Omental fat pad (tissue), 4 donors: ENCODE data around the gene WDR48. TPM values are rescaled to one million over a fixed set of nuclear protein-coding genes. Genes with fewer than 3 reads are reported as not detected.
"Not testable (repeated sequence)": the region's sequence is repeated elsewhere in the genome, so short reads cannot be mapped to it uniquely, and the experiment has no call there.

Experiments
- ATAC-seq: fragments of 150-250 bp; one replicate; pipeline ENCODE4 v1.9.1; 2016; ENCODE audit warnings: mild to moderate bottlenecking, moderate library complexity; ENCODE audit not compliant: low FRiP score
- DNase-seq: peaks from one replicate; pipeline ENCODE4 v3.0.0-alpha.2; 2019; ENCODE audit warnings: low spot score
- total RNA-seq, 4 donors: library from RNA; depleted of rRNA; stranded (reverse); fragments of >200 nt; gene quantifications; one replicate each; pipeline ENCODE4 v1.1.0, GENCODE V29; 2016
- TF ChIP-seq, protein P1 (sequence below), 3 donors: fragments of 450-650 bp; IDR thresholded peaks; one replicate each; pipeline ENCODE4 v1.5.1; 2016 to 2017; ENCODE audit warnings: antibody characterized with exemption in 3 of 3, mild to moderate bottlenecking in 3 of 3, moderate library complexity in 2 of 3

The WDR48 gene
- total RNA-seq, 4 donors from 2014 or later = 16.7 to 37.2 (median 22.7) TPM

DNA sequence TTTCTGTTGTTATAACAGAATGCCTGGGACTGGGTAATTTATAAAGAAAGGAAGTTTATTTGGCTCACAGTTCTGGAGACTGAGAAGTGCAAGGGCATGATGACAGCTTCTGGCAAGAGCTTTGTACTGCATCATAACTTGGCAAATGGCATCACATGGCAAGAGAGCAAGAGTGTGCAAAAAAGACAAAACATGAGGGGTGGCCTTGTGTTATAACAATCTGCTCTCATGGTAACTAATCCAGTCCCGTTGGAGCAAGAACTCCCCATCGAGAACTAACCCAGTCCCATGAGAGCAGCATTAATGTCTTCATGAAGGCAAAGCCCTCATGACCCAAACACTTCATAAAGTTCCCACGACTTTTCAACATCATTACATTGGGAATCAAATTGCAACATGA is 23.3 kb upstream of the WDR48 start:
- TF ChIP-seq, protein P1, sequence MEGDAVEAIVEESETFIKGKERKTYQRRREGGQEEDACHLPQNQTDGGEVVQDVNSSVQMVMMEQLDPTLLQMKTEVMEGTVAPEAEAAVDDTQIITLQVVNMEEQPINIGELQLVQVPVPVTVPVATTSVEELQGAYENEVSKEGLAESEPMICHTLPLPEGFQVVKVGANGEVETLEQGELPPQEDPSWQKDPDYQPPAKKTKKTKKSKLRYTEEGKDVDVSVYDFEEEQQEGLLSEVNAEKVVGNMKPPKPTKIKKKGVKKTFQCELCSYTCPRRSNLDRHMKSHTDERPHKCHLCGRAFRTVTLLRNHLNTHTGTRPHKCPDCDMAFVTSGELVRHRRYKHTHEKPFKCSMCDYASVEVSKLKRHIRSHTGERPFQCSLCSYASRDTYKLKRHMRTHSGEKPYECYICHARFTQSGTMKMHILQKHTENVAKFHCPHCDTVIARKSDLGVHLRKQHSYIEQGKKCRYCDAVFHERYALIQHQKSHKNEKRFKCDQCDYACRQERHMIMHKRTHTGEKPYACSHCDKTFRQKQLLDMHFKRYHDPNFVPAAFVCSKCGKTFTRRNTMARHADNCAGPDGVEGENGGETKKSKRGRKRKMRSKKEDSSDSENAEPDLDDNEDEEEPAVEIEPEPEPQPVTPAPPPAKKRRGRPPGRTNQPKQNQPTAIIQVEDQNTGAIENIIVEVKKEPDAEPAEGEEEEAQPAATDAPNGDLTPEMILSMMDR (IDR thresholded peaks at IDR 0.05) = no peak
- DNase-seq = no peak
- no peak for ATAC-seq

DNA sequence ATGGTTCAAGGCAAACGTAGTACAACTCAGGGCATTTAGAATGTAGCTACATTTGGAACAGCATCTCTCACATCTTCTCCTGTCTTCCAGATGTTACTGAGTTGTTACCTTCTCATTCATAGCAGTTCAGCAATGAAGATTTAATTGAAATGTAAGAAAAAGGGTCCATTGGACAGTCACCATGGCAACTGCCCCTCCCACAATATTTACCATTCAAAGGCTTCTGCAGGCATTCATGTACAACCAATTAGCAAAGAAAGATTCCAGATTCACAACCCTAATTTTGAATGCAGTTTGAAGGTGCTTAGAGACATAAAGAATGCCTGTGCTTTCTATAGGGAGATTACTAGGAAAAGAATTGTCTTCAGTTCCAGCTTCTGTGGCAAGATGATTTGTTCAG is 22.3 kb upstream of the WDR48 start:
- DNase-seq (no peak), ATAC-seq (no peak)
- TF ChIP-seq, protein P1 (IDR thresholded peaks at IDR 0.05) = no peak

DNA sequence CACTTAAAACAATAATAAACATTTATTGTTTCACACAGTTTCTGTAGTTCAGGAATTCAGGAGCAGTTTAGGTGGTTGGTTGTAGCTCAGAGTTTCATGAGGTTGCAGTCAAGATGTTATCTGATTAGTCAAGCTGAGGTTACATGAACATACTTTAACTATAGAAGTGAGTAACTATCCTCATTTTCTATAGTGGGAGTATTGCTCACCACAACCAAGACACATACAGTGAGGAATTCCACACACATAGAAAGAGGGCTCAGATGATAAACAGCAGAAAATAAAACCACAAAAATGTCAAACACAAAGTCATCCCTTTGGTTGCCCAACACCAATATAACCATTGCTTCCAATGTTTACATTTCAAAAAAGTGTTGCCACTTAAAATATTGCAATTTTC is 13.7 kb upstream of the WDR48 start:
- TF ChIP-seq, protein P1 (IDR thresholded peaks at IDR 0.05) = no peak
- ATAC-seq (no peak), DNase-seq (no peak)

DNA sequence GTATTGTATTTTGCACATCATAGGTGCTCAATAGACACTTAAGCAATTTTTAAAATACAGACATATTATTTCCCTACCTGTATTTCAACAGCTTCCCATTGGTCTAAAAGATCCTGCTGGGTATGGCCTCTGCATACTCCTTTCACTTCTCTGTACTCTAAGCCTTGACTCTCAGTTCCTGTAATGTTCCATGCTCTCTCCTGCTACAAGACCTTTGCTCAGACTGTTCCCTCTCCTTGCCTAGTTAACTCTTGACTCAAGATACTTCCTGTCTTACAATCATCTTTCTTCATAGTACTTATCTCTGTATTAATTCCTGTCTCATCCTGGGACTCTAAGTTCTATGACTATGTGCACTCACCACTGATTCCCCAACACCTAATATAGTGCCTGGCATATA is 1.8 kb upstream of the WDR48 start:
- DNase-seq (no peak), ATAC-seq (no peak)
- TF ChIP-seq, protein P1 (IDR thresholded peaks at IDR 0.05) = no peak

DNA sequence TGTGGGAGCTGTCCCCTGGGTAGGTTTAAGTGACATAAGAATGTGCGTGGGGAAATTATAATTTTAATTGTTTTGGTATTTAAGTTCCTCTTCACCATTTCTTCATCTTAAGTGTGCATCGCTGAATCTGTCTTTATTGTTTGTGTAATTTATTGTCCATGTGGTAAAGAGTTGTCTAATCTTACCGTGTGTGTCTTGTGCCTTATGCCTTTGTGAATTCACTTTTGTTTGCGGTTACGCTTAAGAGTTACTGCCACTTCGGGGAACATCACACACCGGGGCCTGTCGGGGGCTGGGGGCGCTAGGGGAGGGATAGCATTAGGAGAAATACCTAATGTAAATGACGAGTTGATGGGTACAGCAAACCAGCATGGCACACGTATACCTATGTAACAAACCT is 767 bp downstream of the WDR48 start:
- TF ChIP-seq, protein P1 (IDR thresholded peaks at IDR 0.05) = no peak
- DNase-seq (no peak), ATAC-seq (no peak)

DNA sequence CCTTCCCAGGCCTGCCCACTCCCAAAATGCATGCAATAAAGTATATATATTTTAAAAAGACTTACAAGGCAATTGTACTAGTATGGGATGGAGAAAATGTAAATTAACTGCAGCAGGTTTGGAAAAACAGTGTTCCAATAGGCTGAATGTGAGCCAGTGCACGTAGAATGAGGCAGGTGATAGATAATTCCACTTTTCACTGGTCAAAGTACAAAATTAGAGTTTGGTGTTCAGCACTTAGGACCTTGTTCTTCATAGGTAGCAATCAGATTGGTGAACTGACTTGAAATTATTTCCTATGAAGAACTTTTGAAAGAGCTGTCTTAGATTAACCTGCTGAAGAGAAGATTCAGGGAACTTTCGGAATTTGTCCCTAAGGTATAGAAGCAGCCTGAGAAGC is 1.9 kb downstream of the WDR48 start:
- ATAC-seq (no peak), DNase-seq (no peak)
- TF ChIP-seq, protein P1 (IDR thresholded peaks at IDR 0.05) = no peak

DNA sequence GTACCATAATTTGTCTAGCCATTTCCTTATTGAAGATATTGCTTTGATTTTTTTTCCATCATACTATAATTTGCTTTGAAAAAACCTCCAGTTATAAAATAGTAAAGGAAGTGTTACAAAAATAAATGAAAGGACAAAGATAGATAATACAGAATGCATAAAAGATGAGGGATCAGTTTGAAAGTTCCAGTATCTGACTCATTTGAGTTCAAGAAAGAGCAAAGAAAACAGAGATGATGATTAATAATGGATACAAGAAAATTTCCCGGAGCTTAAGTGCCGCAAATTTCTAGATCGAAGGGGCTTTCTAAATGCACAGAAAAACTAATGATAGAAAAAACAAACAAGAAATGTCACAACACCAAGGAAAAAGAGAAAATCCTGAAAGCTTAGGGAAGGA is 4.3 kb downstream of the WDR48 start:
- DNase-seq (no peak), ATAC-seq (no peak)
- TF ChIP-seq, protein P1 (IDR thresholded peaks at IDR 0.05) = no peak

DNA sequence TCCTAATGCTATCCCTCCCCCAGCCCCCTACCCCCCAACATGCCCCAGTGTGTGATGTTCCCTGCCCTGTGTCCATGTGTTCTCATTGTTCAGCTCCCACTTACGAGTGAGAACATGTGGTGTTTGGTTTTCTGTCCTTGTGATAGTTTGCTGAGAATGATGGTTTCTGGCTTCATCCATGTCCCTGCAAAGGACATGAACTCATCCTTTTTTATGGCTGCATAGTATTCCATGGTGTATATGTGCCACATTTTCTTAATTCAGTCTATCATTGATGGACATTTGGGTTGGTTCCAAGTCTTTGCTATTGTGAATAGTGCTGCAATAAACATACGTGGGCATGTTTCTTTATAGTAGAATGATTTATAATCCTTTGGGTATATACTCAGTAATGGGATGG is 9.4 kb downstream of the WDR48 start:
- ATAC-seq = not testable (repeated sequence)

More for the DNA sequence above, 9.4 kb downstream of the WDR48 start:
- DNase-seq = not testable (repeated sequence)
